AML-193 (cell line): Measurements from ENCODE around the gene VSX2.
"Not testable (repeated sequence)": the region's sequence is repeated elsewhere in the genome, so short reads cannot be mapped to it uniquely, and the experiment has no call there.

ENCODE experiments used
- DNase-seq, 2 experiments: peaks; one replicate each; lab custom pipeline; 2025; lab: John Stamatoyannopoulos, UW

Gene VSX2

DNA sequence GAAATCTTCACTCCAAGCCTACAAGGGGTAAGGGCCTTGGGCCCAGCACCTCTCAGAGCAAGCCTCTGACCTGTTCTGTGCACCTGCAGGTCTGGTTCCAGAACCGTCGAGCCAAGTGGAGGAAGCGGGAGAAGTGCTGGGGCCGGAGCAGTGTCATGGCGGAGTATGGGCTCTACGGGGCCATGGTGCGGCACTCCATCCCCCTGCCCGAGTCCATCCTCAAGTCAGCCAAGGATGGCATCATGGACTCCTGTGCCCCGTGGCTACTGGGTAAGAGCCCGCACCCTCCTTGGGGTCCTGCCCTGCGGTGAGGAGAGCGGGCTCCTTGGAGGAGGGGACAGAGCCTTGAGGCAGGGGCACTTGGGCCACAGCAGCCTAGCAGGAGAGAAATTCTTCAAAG lies 20.3 kb downstream of the VSX2 start:
- DNase-seq = no peak

DNA sequence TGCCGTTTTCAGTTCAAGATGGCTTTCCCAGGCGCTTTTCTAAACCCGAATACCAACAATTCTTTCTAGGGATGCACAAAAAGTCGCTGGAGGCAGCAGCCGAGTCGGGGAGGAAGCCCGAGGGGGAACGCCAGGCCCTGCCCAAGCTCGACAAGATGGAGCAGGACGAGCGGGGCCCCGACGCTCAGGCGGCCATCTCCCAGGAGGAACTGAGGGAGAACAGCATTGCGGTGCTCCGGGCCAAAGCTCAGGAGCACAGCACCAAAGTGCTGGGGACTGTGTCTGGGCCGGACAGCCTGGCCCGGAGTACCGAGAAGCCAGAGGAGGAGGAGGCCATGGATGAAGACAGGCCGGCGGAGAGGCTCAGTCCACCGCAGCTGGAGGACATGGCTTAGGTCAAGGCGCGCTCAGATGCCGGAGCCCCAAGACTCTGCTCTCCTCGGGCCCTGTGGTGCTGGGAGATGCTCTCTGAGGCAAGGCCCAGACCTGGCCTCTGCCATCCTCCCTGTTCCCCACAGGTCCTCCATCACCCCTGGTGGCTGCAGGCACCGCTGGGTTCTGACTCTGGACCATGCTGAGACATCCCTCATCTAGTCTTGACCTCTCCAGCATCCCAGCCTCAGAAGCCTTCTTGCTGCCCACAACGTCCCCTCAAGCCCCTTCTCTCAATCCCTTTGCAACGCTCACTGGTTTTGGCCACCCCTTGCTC lies 21.4 kb downstream of the VSX2 start:
- DNase-seq = no peak

DNA sequence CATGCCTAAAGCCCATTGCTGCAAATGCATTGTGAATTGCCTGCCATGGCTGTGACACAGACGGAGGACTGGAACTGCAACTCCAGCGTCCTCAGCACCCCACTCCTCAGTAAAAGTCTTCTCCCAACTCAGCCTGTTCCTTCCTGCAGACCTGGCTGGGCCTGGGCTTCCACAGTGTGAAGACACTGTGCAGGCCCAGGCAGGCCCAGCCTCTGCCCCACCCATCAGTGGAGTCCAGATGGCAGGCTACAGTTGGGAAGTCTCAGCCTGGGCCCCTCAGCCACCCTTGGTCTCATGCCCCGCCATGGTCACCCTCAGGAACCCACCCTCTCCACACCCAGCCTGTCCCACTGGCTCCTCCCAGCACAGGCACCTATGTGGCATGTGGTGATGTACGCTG lies 22.0 kb downstream of the VSX2 start:
- DNase-seq = no peak

DNA sequence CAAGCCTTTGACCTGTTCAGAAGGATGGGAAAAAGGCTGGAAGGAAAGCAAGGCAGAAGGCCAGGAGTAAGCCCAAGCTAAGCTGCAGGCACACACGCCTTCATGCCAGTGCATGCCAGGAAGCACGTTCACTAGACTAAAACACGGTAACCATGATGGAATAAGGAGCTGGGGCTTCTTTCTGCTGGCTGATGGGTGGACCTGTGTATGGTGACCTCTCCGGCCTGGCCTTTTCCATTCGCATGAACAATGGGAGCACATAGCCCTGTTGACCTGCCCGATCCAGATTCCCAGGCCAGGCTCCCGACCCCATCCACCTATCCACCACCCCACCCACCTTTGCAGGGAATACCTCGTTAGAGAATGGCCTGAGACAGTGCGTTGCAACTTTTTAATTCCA lies 22.8 kb downstream of the VSX2 start:
- DNase-seq = no peak

DNA sequence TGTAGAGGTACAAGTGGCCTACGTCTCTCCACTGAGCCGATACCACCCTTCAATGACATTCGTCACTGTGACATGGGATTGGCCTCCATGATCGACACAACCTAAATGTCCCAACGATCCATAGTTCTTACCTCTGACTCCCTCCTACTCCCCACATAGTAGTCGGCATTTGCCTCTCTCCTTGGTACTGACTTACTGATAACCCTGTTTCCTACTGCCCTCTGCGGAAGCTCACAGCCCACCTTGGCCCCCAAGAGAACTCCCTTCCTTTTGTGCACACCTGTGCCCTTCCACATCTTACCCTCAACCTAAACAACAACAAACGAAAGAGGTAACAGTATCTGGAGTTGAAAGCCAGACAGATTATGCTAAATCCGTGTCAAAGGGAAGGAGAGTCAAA lies 23.9 kb downstream of the VSX2 start:
- DNase-seq = no peak

DNA sequence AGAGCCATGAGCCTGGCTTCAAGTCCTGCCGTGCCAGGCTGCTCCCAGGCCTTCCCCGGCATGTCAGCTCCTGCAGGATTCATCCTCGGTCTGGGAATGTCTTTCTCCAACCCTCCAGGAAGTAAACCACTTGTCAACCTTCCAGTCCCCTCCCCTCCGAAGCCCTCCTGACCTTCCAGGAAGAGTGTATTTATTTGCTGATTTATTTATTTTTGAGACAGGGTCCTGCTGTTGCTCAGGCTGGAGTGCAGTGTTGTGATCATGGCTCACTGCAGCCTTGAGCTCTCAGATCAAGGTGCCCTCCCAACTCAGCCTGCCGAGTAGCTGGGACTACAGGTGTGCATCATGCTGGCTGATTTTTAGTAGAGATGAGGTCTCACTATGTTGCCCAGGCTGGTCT lies 24.7 kb downstream of the VSX2 start:
- no peak for DNase-seq

DNA sequence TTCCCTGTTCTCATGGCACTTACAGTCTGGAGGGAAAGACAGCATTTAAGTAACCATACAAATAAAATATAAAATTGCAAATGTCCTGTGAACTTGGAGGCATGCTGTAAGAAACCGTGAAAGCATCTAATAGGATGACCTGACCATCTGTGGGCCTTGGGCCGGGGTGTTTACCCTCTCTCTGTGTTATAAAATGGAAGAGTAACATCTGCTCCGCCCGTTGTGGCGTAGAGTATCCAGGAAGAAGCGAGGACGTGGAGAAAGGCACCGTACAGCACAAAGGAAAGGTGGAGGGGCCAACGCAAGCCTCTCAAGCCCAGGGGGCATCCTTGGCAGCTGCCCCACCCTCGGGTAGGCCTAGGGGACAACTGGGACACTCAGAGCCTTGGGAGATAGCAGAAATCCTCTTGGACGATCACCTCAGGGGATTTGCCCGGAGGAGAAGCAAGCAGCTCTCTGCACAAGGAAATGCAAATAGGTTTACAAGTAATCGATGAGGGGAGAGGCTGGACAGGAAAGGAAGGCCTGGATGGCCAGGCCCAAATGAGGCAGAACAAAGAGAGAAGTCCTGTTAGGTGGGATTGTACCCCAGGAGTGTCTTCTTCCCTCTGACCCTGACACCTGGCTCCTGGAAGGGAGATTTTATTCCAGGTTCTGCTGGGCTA lies 26.2 kb downstream of the VSX2 start:
- no peak for DNase-seq

GRCh38 chr14:74267588-74267987 lies 28.3 kb downstream of the VSX2 start:
- no peak for DNase-seq

- DNase-seq = not testable (repeated sequence)
These were observed 31.3 kb downstream of the VSX2 start for GRCh38 chr14:74270382-74271177.

- no peak for DNase-seq
These were observed 32.1 kb downstream of the VSX2 start for GRCh38 chr14:74271365-74271764.

DNA sequence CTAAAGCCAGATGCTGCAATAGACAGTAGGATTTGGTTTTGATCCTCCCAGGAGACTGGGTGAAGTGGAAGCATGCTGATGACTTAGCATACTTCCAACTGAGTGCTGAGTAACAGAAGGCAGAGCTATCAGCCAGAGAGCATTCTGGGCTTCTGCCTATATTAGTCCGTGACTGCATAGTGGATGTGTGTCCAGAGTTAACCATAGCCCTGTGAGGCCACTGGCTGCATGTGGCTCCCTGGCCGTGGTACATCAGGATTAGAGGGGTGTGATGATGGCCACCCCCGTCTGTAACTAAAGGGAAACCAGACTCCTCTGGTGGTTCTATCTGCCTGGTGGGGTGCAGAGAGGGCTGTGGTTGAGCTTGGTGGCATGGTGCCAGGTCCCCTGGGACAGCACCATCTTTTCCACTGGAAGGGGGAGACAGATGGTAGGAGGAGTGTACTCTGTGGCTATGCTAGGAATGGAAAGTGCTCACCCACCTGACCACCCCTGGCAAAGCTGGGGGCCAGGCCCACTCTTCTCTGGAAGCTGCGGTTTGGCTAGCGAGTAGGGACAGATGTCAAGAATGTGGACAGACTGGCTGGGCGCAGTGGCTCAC lies 36.1 kb downstream of the VSX2 start:
- no peak for DNase-seq

DNA sequence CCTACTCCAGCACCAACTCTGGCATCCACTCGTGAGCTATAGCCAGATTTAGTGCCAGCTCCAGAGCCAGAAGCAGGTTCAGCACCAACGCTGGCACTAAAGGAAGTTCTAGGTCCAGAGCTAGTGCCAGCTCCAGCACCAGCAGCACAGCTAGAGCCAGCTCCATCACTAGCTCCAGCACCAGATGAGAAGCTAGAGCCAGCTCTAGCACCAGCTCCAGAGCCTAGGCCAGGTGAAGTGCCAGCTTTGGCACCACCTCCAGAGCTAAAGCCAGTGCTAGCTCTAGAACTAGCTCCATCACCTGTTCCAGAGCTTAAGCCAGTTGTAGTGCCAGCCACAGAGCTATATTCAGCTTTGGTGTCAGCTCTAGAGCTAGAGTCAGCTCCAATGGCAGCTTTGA lies 38.8 kb downstream of the VSX2 start:
- no peak for DNase-seq

DNA sequence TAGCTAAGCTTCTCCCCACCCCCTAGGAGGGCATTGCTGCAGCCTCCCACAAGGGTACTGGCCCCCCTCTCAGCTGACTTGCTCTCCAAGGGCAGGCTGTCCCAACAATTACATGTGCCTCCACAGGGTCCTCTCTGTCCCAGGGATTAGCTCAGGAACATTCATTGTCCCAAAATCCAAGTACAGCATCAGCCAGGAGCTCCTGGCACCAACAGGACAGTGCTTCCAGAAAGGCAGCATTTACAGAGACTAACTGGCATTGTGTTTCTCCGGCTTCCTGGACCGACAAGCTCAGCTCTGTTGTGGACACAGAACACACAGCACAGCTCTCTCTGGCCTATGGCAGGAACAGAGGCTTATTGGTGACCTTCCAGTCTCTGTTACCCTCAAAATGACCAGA lies 41.8 kb downstream of the VSX2 start:
- DNase-seq = no peak

DNA sequence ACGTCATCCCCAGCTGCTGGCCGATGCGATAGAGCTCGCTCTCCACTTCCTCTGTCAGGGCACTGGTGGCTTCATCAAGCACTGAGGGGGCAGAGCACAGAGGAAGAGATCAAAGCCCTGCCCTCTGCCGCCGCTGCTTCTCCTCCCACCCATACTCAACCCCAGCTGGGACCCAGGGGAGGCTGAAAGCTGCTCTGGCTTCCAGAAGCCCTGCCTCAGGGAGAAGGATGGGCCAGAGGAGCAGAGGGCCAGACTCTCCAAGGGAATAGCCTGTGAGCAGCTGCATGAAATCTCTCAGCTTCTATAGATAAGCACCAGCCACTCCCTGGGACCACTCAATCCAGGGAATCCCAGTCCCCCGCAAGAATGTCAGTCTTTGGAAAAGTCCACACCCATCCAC lies 47.5 kb downstream of the VSX2 start:
- no peak for DNase-seq

DNA sequence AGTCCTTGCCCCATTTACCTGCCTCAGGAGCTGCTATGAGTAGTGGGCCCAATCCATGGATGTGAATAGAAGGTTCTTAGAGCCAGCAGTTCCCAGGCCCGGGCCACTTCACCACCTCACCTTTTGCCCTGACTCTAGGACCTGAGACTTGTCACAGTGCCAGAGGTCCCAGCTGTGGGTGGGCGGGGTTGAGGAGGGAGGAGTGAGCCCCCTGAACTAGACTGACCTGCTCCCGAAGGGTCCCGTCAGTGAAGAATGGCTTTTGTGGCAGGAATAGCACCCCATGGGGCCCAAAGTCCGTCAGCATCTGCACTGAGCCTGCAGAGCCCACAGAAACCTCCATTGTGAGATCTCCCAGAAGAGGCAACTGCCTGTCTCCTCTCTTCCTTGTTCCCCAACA lies 50.6 kb downstream of the VSX2 start:
- DNase-seq = no peak

- DNase-seq = no peak
These were observed 51.2 kb downstream of the VSX2 start for GRCh38 chr14:74290415-74290814.

- no peak for DNase-seq
These were observed 52.8 kb downstream of the VSX2 start for GRCh38 chr14:74292061-74292460.

- DNase-seq = no peak
These were observed 54.4 kb downstream of the VSX2 start for GRCh38 chr14:74293606-74294005.

DNA sequence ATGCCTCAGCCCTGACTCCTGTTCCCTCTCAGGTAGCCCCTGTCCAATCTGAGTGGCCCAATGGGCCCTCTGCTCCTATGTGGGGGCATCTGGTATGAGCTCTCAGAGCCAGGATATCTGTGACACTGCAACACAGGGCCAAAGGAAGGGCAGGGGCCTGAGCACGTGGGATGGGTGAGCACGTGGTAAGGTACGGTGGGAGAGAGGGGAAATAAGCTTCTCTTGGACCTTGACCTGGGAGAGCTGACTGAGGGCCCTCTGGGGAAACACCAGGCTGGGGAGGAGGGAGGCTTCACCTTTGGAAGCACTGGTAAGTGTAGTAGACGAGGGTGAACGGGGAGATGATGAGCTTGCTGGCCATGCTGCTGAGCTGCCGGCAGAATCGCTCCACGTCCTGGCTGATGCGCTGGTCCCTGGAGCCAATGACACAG lies 56.8 kb downstream of the VSX2 start:
- no peak for DNase-seq

DNA sequence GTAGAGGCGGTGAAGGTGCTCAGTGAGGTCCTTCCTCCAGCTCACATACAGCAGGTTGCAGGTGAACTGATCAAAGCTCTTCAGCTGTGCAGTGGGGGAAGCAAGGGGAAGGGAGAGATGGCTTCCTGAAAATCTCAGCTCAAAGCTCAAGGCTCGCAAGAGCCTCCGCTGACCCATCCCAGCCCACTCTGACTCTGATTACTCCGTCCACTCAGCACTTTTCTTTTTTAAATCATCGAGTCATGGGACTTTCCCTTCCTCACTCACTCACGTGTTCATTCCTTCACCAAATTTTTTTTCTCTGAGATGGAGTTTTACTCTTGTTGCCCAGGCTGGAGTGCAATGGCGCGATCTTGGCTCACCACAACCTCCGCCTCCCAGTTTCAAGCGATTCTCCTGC lies 58.7 kb downstream of the VSX2 start:
- no peak for DNase-seq

DNA sequence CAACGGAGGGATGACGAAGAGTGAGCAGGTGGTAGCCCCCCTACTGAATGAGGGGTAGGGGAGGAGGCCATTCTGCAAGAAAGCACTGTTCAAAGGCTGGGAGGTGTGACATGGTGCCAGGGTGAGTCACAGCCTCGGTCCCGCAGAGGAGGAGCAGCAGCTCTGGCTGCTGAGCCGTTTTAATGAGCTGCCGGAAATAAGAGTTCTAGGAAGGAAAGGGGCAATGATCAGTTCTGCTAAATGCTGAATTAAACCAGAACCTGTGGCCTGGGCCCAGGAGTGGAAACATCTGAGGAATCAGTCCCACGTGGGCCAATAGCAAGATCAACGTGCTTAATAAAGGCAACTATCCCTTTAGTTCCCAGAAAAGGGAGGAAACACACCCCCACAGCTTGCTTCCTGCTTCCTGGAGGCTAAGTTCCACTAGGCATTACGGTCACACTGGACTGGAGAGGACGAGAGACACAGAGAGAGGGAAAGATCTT lies 59.9 kb downstream of the VSX2 start:
- peak in 1 of 2 experiments; percentile 17 for DNase-seq

DNA sequence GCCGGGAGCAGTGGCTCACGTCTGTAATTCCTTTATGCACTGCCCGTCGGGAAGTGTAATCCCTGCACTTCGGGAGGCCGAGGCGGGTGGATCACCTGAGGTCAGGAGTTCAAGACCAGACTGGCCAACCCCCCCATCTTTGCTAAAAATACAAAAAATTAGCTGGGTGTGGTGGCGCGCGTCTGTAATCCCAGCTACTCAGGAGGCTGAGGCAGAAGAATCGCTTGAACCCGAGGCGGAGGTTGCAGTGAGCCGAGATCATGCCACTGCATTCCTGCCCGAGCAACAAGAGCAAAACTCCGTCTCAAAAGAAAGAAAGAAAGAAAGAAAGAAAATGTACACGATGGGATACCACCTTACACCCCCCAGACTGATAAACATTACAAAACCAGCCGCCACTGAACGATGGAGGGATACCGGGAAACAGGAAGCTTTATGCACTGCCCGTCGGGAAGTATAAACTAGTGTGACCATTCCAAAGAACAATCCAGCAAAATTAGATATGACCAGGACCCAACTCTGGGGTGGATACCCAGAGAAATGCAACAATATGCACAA lies 62.4 kb downstream of the VSX2 start:
- DNase-seq = no peak
